ENCODE results near the gene CNTN5. TPM values are rescaled to one million over a fixed set of nuclear protein-coding genes. Genes with fewer than 3 reads are reported as not detected.

The CNTN5 gene
- total RNA-seq, 1 experiment from 2014 or later, result not detected

- Histone ChIP-seq H2BK20ac (ENCODE audit: low read depth, low read length, poor library complexity, severe bottlenecking) (no peak overlapping the region), H3K4me2 (ENCODE audit: insufficient read depth, insufficient read length, low read length) (no peak overlapping the region), H2BK15ac (ENCODE audit: low read depth, low read length) (no peak overlapping the region), H4K5ac (ENCODE audit: insufficient read length, low read depth, low read length) (no peak overlapping the region), H3K18ac (ENCODE audit: insufficient read length, low read depth, low read length) (no peak overlapping the region), H3K23ac (ENCODE audit: insufficient read length, low read depth, low read length) (no peak overlapping the region), H3K79me1 (ENCODE audit: insufficient read depth, low read depth, low read length, poor library complexity, severe bottlenecking) (no peaks in the 10 kb centered on the region), H2AFZ (ENCODE audit: low read length) (no peak overlapping the region), H4K91ac (ENCODE audit: insufficient read length, low read depth, low read length) (no peak overlapping the region), H2AK5ac (ENCODE audit: insufficient read length, low read length) (no peak overlapping the region), H3K27me3 (ENCODE audit: insufficient read depth, low read length) (no peaks in the 10 kb centered on the region), H3K14ac (ENCODE audit: insufficient read depth, low read length) (no peak overlapping the region), H4K8ac (replicated peaks; ENCODE audit: insufficient read length, low read depth, low read length) (no peak overlapping the region), H3K4me1 (ENCODE audit: insufficient read depth, low read length) (no peaks in the 10 kb centered on the region), H2BK5ac (ENCODE audit: insufficient read length, low read length) (no peak overlapping the region), H3K9ac (ENCODE audit: extremely low read depth, insufficient read length, low read length) (no peak overlapping the region), H2BK12ac (ENCODE audit: insufficient read length, low read depth, low read length) (no peak overlapping the region), H3K56ac (ENCODE audit: insufficient read length, low read depth, low read length) (no peak overlapping the region), H3K27ac (ENCODE audit: insufficient read length, low read depth, low read length) (no peak overlapping the region), H3K4ac (ENCODE audit: low read depth, low read length) (no peak overlapping the region), H3K79me2 (ENCODE audit: insufficient read depth, low read length) (no peaks in the 10 kb centered on the region), H3K9me3 (ENCODE audit: control insufficient read depth, low read depth, low read length) (no peaks in the 10 kb centered on the region), H3T11ph (ENCODE audit: low read length) (no peak overlapping the region), H4K20me1 (ENCODE audit: control insufficient read depth, insufficient read depth, insufficient read length) (no peaks in the 10 kb centered on the region), H2BK120ac (ENCODE audit: low read depth, low read length, poor library complexity, severe bottlenecking) (no peak overlapping the region), H3K23me2 (ENCODE audit: insufficient read length, low read depth, low read length, poor library complexity, severe bottlenecking) (no peaks in the 10 kb centered on the region)
- DNase-seq, result no peak
- Mint-ChIP-seq H3K27ac (peak overlapping the region in 1 of 3 experiments; percentile 45; a peak in 2 of 7 replicates), H3K36me3 (ENCODE audit: insufficient read depth in 1 of 3, low read depth in 3 of 3) (no peaks in the 10 kb centered on the region), H3K9me3 (no peaks in the 10 kb centered on the region), H3K4me1 (no peaks in the 10 kb centered on the region), H3K27me3 (ENCODE audit: low read depth) (no peaks in the 10 kb centered on the region), H3K4me3 (no peak overlapping the region)
- WGBS (ENCODE audit: extremely low coverage, insufficient read length, low lambda C conversion rate), result no CpG with 5 or more reads among the region's 4 CpGs
- TF ChIP-seq CTCF (conservative IDR thresholded peaks at IDR 0.05), result no peak
Observed at GRCh38 chr11:99142237-99142636, 121.5 kb downstream of the CNTN5 start.
